ENCODE data around the gene PCBP1.
"Not testable (repeated sequence)": the region's sequence is repeated elsewhere in the genome, so short reads cannot be mapped to it uniquely, and the experiment has no call there.

The PCBP1 gene

DNA sequence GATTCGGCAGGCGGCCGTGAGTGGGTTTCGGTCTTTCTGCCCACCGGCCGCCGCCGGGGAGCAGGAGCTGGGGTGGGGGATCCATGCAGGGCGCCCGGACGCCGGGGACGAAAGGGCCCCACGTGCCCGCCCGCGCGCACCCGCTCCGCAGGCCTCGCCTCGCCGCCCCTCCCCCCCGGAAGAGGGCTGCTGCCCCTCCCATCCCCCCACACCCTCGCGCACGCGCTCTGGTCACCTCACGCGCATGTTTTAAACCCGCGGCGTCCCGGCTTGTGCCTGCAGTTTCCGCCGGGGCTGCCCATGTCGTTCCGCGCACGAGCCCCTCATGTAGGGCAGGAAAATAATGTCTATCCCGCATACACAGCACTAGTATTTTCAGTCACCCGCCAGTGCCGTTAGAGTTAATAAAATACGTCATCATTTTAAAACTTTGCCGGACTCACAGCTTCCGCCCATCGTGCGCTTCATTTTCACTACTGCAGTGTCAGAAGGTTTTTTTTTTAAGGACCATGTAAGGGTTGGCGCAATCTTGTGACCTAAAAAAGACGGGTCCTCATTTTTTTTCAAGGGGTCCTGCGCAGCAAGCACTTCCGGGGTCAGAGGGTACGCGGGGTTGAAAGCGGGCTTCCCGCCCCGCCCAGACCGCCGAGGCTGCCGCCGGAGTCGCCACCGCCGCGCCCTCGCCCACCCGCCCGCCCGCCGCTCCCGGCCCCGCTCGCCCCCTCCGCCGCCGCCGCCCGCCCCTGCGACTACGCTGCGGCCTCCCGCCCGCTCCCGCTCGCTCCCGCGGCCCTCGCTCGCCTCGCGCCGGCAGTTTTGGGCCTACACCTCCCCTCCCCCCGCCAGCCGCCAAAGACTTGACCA, at the start of gene PCBP1:
PCBP1 (plus strand) TSS at position 640 of the 864 bp plus-strand sequence. CDS start 267 bp downstream, outside the sequence.
- DNase-seq: peak; percentile 98

DNA sequence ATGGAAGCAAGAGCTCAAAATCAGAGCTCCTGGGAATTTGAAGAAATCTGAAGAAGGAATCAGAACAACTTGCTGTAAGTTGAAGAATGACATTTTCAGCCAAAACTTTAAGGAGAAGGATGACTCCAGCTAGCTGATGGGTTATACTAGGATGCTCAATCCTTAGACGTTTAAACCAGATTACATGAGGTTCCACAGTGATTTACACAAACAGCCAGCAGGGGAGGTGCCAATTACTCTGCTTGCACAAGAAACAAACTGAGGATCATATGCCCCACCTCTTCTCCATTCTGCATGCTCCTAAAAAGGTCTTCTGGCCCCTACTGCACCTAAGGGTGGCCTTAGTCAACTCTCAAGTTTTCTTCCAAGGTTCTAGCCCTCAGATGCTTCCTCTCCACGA, 47.9 kb upstream of the PCBP1 start:
- no peak for DNase-seq

DNA sequence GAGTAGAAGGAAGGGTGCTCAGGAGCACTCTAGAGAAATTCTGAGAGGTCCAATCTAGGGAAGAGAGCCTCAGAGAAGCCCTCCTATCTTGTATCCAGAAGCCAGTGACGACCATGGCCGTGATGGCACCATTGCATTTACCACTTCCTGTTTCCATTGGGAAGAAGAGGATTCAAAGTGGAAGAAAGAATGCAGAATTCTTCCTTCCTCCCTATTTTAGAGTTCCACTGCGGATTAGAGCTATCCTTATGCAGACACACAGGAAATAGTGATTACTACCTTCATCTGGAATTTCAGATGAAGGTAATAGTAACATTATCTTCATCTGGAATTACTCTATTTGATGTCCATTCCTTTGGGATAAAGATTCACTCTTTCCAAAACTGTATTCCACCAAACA, 45.6 kb upstream of the PCBP1 start:
- DNase-seq: no peak

DNA sequence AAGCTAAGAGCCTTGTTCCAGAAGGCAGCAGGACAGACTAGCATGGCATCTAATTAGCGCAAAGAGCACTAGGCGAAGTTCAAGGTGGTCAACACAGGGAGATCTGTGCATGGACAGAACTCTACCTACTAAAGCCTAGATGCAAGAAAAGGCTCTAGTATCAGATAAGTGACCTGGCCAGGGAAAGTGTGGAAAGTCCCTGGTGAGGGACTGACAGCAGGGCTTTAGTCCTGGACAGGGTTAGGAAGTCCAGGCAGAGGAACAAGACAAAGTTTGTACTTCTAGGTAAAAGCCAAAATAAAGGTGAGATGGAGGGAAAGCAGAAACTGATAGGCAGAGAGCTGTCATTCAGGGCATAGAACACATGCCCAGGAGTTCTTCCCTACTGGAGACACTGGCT, 45.0 kb upstream of the PCBP1 start:
- no peak for DNase-seq

DNA sequence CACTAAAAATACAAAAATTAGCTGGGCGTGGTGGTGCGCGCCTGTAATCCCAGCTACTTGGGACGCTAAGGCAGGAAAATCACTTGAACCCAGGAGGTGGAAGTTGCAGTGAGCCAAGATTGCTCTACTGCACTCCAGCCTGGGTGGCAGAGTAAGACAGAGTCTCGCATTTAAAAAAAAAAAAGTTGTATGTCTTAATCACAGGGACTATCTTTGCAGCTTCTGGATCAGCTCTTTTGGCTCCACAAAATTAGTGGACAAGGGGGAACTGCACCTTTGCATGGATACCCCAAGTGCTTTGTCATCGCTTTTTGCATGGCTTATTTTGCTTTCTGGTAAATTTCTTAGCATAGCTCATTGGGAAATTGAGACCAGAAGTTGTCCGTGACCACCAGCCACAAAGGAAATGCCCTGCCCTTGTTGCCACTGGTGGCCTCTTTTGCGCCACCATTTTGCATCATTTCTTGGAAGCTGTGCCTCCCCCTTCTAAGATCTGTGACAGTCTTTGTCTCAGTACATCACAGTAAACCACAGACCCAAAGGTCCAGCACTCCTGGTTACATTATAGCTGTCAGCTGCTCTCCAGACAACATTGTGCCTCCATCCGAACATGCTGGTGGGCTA, 43.9 kb upstream of the PCBP1 start:
- DNase-seq: no peak

DNA sequence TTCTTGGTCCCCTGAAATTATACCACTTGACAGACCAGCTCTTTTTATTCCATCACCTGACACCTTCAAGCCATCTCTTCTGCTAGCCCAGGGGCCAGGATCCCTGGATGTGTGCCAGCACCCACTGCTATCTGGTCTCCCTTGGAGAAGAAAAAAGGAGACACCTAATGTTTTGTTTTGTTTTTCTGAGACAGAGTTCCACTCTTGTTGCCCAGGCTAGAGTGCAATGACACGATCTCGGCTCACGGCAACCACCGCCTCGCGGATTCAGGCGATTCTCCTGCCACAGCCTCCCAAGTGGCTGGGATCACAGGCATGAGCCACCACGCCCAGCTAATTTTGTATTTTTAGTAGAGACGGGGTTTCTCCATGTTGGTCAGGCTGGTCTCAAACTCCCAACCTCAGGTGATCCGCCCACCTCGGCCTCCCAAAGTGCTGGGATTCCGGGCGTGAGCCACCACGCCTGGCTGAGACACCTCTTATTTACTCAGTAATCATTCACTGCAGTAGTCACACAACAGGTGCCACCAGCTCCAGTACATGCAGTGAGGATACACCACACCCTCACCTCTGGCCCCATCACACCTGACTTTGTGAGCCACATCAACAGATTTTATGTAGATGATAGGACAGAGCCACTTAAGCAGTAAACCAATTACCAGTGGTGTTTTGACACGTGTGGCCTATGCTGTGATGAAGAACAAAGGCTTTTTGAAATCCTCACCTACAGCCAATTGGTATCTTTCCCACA, 42.8 kb upstream of the PCBP1 start:
- no peak for DNase-seq

DNA sequence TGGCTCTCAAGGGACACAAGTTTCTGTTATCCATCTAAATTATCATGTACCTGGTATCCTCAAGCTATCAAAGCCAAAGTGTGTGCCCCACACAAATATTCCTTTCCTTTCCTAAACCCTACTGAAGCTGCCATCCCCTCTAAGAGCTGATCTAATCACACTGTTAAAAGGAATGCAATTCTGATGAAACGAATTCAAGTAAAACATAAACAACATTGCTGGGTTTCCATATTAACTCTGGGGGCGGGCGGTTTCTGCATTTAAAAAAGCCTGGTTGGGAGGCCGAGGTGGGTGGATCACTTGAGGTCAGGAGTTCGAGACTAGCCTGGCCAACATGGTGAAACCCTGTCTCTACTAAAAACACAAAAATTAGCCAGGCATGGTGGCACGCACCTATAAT, 41.9 kb upstream of the PCBP1 start:
- no peak for DNase-seq

DNA sequence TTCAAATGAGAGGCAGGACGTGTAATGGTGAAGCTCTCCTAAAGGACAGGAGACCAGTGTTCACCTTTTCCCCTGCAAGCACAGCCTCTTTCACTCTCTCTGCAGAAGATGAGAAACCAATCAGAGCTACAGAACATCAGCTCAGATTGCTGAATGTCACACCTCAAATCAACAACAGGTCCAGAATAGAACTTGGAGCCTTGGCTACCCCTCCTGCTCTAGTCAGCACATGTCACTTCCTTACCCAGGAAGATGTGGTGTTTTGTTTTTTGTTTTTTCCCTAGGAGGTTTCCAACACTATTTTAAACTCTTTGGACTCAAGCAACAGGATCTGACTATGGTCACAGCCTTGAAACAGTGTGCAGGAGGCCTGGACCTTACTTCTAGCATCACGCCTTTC, 41.3 kb upstream of the PCBP1 start:
- no peak for DNase-seq

DNA sequence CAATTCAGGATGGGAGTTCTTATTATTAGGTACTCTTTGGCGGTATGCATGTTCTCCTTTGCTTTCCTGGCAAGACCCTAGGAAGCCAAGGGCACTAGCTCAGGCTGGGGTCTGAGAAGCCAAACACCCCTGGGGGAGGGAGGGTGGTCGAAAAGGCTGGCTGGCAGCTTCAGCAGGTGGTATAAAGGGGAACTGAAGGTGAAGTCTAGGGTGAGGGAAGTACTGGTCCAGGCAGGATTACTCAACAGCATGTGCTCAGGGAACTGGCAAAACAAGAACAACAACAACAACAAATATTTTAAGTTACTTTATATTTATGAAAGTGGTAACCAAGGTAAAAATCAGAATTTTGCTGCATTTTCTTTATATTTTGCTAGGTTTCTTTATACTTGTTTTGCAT, 40.7 kb upstream of the PCBP1 start:
- DNase-seq: no peak

DNA sequence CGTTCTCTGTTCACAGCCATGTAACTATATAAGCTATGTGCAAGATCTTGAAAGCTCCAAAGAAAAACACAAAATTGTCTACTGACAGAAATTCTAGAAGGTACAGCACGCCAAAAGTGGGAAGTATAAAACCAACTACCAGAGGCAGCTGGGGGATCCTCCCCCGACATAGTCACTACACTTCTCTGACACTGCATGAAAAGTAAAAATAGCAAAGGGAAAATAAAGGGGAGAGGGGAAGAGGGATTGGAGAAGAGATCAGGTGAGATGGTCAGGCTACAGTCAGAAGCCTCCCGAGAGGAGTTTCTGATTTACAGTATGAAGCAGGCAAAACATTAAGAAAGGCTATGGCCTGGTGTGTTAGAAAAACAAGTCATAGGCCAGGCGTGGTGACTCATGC, 39.8 kb upstream of the PCBP1 start:
- DNase-seq: no peak

DNA sequence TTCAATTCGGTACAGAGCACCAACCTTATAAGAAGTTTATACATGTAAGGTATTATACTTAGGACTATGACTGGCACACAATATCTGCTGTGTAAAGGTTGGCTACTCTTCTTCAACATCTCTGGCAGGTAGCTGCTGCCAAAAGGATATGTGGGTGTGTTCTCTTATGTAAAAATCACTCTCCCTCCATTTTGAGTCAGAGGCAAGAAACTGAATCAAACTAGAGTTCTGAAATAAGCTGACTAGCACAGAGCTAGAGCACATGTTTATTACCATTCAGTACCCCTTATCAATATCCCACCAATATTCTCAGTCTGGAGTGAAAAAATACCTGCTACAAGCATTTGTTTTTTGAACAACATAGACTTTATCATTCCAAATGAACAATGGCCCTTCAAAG, 38.0 kb upstream of the PCBP1 start:
- no peak for DNase-seq

DNA sequence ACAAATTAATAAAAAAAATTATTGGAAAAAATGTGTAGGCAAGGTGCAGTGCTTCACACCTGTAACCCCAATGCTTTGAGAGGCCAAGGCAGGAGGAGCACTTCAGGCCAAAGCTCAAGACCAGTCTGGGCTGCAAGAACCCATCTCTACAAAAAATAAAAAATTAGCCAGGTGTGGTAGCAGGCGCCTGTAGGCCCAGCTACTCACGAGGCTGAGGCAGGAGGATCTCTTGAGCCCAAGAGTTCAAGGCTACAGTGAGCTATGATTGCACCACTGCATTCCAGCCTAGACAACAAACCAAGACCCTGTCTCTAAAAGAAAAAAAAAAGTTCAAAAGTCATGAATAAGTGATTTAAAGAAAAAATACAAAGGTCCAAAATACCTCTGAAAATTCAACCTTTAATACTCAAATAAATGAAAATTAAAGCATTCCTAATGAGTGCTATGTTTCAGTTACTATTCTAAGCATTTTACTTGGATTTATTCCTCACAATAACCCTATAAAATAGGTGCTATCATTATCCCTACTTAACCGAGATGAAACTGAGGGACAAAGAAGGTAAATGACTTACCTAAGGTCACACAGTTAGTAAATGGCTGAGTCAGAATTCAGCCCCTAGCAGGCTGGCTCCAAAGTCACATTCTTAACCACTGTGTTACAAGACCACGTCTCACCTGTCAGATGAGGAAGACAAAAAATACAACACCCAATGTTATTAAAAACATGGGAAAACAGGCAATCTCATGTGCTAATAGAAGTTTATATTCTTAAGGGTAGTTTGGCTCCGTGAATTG, 36.4 kb upstream of the PCBP1 start:
- no peak for DNase-seq

DNA sequence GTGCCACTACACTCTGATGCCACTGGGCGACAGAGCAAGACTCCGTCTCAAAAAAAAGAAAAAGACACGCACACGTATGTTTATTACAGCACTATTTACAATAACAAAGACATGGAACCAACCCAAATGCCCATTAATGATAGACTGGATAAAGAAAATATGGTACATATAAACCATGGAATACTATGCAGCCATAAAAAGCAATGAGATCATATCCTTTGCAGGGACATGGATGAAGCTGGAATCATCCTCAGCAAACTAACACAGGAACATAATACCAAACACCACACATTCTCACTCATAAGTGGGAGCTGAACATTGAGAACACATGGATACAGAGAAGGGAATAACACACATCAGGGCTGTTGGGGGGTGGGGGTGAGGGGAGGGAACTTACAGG, 32.0 kb upstream of the PCBP1 start:
- not testable (repeated sequence) for DNase-seq

DNA sequence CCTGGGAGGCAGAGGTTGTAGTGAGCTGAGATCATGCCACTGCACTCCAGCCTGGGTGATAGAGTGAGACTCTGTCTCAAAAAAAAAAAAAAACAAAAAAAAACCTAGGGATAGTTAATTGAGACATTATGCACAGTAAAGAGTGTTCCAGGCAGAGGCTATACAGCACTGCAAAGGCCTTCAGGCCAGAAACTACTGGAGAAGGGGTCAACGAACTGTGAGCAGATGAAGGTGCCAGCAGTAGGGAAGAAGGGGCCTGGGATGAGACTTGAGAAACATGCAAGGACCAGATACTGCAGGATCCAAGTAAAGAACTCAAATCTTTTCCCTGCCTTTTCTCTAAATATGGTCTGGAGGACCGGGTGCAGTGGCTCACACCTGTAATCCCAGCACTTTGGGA, 26.0 kb upstream of the PCBP1 start:
- no peak for DNase-seq

DNA sequence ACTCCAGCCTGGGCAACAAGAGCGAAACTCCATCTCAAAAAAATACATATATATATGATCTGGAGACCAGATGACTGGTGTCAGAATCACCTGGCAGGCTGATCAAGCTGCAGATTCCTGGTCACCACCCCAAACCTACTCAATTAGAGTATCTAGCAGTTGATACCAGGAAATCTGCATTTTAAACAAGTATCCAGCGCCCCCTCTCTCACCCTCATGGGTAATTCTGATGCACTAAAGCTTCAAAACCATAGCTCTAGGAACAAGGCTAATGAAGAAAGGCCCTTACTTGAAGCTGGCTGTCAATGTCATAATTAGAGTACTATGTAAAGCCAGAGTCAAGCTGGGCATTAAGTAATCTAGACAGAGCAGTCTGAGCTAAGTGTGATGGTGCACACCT, 25.0 kb upstream of the PCBP1 start:
- DNase-seq: no peak

DNA sequence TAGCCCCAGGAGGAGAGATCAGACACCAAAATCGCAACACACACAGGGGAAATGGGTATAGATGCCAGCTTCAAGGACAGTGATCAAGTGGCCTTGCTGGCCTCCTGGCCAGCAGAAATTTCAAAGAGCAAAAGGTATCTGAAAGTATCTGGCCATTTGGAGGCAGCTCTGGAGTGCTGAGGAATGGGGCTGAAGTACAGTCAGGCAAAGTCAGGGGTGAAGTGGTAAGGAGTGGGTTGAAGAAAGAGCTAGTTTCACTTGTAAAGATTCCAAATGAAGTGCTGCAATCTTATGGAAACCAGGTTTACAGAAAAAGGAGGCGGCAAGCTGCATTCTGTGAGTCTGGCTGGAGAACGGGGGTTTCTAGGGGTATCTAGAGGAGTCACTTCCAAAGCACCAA, 19.2 kb upstream of the PCBP1 start:
- no peak for DNase-seq

DNA sequence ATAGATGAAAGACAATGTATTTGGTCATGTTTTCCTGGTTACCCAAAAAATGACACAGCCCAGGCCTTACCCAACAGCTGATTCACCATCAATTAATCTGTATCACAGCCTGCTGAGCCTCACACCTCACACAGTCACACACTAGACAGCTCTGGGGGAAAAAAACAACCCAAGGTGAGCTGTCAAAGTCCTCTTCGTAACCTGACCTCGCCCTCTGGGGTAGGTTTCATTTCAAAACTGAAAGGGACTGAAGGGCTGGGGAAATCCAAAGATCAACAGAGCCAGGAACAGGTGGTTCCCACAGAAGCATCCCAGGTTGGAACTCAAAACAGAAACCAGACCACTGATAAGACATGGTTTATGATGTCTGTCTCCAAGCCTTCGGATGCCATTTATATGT, 18.2 kb upstream of the PCBP1 start:
- peak; percentile 89 for DNase-seq

DNA sequence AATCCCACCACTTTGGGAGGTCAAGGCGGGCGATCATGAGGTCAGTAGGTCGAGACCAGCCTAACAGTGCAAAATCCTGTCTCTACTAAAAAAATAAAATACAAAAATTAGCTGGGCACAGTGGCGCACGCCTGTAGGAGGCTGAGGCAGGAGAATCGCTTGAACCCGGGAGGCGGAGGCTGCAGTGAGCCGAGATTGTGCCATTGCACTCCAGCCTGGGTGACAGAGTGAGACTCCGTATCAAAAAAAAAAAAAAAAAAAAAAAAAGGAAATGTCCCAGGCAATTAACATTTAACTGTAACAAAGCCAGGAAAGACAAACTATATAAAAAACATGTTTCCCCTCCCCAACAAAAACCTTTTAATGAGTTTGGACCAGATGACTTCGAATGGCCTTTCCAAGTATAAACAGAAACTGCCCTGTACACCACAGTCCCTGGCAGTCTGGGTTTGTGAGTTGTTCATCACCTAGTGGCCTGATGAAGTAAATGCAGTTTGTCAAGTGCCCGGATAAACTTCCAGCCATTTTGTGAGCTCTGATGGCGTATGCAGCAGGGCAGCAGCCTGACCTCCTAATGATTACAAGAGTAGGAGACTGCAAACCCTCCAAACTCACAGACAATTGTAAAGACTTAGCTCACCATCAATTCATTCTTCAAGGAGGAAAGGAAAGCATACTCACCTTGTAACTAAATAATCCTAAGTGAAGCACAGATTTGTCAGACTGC, 16.6 kb upstream of the PCBP1 start:
- peak; percentile 83 for DNase-seq

DNA sequence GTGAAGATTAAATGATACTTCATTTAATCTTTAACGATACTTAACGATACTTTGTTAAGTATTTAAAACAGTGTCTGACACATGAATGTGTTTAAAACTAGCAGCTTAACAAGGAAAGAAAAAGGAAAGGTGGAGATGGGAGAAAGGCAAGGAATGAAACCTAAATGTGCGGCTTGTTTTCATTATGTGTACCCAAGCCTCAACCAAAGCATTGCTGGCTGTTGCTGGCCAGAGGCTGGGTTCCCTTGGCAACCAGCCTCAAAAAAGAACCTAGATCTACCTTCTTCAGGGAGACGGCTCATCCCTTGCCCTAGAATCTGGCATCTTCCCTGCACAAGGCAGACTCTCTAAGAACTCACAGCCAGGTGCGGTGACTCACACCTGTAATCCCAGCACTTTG, 13.8 kb upstream of the PCBP1 start:
- DNase-seq: no peak

DNA sequence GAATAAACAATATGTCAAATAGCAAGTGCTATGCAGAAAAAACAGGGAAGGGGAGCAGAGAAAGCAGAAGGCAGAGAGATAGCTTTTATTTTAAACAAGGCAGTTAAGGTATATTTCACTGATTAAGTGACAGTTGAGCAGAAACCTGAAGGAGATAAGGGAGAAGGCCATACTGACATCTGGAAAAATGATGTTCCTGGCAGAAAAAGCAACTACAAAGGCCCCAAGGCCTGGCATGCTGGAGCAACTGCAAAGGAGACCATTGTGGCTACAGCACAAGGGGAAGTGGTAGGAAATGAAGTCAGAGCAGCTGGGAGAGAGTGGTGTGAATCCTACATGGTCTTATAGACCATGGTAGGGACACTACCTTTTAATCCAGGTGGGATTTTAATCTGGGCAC, 8.9 kb upstream of the PCBP1 start:
- no peak for DNase-seq

DNA sequence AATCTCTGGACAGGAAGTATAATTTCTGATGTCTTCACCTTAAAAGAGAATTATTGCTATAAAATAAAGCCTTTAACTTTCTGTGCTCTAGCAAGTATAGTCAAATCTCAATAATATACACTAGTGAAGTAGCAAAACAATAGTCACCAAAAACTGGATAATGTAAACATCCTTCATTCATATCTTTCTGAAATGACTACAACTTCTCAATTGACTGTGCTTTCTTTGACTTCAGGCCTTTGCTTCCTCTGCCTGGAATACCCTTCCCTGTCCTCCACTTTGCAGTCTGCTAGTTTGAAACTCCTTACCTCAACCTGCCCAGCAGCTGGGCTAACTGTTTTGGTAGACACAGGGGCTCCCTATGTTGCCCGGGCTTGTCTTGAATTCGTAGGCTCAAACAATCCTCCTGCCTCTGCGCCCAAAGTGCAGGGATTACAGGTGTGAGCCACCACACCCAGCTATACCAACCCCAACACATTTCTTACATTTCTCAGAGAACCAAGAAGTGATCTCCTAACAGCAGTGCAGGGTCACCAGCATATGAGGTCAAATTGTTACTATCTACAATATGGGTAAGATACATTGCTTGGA, 6.6 kb upstream of the PCBP1 start:
- DNase-seq: no peak

DNA sequence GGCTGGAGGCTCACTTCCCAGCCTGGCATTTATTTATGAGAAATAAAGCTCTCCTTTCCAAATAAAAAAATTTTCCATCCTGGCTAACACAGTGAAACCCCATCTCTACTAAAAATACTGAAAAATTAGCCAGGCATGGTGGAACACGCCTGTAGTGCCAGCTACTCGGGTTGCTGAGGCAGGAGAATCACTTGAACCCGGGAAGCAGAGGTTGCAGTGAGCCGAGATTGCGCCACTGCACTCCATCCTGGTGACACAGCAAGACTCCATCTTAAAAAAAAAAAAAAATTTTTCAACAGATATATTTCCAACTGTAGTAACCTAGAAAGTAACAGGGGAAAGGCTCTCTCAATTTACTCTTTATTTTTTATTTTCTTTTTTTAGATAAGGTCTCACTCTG, 6.1 kb upstream of the PCBP1 start:
- DNase-seq: no peak

Data from activated effector memory CD4-positive, alpha-beta T cell treated with anti-CD3 and anti-CD28 coated beads, Interleukin-2, amount 50 U/mL, for 16 hours (primary cell).